ENCODE results near the gene VWA3B. TPM values are rescaled to one million over a fixed set of nuclear protein-coding genes. Genes with fewer than 3 reads are reported as not detected.
"Not testable (repeated sequence)": the region's sequence is repeated elsewhere in the genome, so short reads cannot be mapped to it uniquely, and the experiment has no call there.

The VWA3B gene
- total RNA-seq, 1 experiment from 2014 or later = not detected

DNA sequence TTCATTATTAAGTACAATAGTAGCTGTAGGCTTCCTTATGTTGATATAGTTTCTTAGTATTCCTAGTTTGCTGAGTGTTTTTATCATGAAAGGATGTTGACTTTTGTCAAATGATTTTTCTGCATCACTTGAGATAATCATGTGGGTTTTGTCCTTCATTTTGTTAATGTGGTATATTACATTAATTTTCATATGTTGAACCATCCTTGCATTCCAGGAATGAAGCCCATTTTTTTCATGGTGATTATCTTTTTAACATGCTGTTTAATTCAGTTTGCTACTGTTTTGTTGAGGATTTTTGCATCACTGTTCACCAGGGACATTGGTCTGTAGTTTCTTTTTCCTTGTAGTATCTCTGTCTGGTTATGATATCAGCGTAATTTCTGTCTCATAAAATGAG lies 176.4 kb downstream of the VWA3B start:
- no peak for TF ChIP-seq CTCF (IDR thresholded peaks at IDR 0.05; ENCODE audit: unreplicated experiment)
- BruUV-seq (replicated peaks) = no TSS peak
- peaks cover 18% of the 10 kb centered on the region for H3K27me3 Mint-ChIP-seq (ENCODE audit: unreplicated experiment)
- CTCF ChIA-PET = no interaction called here
- no peak overlapping the region for H3K4me3 Mint-ChIP-seq (ENCODE audit: low read depth, unreplicated experiment)
- intact Hi-C loops (cut with micrococcal nuclease; ENCODE audit: unreplicated experiment) = no loop called here
- peaks cover 8% of the 10 kb centered on the region for H3K9me3 Mint-ChIP-seq (ENCODE audit: low read depth, unreplicated experiment)
- no peaks in the 10 kb centered on the region for H3K36me3 Mint-ChIP-seq (ENCODE audit: insufficient read depth, unreplicated experiment)
- H3K4me1 Mint-ChIP-seq (ENCODE audit: low read depth, unreplicated experiment) = no peaks in the 10 kb centered on the region
- no peak for DNase-seq
- H3K27ac Mint-ChIP-seq (ENCODE audit: unreplicated experiment) = no peak overlapping the region

DNA sequence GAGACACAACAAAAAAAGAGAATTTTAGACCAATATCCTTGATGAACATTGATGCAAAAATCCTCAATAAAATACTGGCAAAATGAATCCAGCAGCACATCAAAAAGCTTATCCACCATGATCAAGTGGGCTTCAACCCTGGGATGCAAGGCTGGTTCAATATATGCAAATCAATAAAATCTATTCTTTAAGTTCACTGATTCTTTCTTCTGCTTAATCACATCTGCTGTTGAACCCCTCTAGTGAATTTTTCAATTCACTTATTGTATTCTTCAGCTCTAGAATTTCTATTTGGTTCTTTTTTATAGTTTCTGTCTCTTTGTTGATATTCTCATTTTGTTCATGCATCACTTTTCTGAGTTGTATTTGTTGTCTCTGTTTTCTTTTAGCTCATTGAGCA lies 181.3 kb downstream of the VWA3B start:
- not testable (repeated sequence) for H3K9me3 Mint-ChIP-seq (ENCODE audit: low read depth, unreplicated experiment); H3K4me3 Mint-ChIP-seq (ENCODE audit: low read depth, unreplicated experiment); BruUV-seq (replicated peaks); DNase-seq; H3K27ac Mint-ChIP-seq (ENCODE audit: unreplicated experiment); H3K27me3 Mint-ChIP-seq (ENCODE audit: unreplicated experiment); H3K36me3 Mint-ChIP-seq (ENCODE audit: insufficient read depth, unreplicated experiment)
- intact Hi-C loops (cut with micrococcal nuclease; ENCODE audit: unreplicated experiment) = loop anchor here (2.0 kb wide), 1 partner anchor 461 kb away; no protein-coding TSS in a partner anchor
- CTCF ChIA-PET = interaction anchor here (0.6 to 1.1 kb wide), 3 partner anchors 462 to 1036 kb away, joined by 3 to 5 read pairs (median 3); no protein-coding TSS in a partner anchor
- H3K4me1 Mint-ChIP-seq (ENCODE audit: low read depth, unreplicated experiment) = peaks cover 11% of the 10 kb centered on the region

DNA sequence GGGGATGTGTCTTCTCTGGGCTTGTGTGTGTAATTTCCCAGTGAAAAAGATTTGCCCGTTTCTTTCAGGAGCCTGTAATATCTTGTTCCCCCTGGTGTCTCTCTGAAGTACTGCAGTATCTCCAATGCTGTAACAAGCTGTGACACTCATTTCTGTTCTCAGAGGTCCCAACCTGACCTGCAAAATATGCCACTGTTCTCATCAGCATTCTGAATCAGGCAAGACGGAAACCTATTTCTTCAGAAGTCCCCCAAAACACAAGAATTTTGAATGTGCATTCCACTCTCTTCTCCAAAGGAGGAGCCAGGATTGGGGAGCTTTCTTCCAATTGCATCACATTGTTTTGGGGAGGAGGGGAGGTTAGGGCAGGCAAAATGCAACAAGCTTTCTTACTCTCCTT lies 182.3 kb downstream of the VWA3B start:
- Mint-ChIP-seq H3K4me1 (ENCODE audit: low read depth, unreplicated experiment) (peaks cover 11% of the 10 kb centered on the region), H3K27me3 (ENCODE audit: unreplicated experiment) (peaks cover 18% of the 10 kb centered on the region), H3K27ac (ENCODE audit: unreplicated experiment) (peak overlapping the region; percentile 22), H3K36me3 (ENCODE audit: insufficient read depth, unreplicated experiment) (no peaks in the 10 kb centered on the region), H3K9me3 (ENCODE audit: low read depth, unreplicated experiment) (peaks cover under 1% of the 10 kb centered on the region), H3K4me3 (ENCODE audit: low read depth, unreplicated experiment) (no peak overlapping the region)
- peak; percentile 60 for DNase-seq
- intact Hi-C loops (cut with micrococcal nuclease; ENCODE audit: unreplicated experiment) = loop anchor here (2.0 kb wide), 1 partner anchor 462 kb away; no protein-coding TSS in a partner anchor
- TF ChIP-seq CTCF (IDR thresholded peaks at IDR 0.05; ENCODE audit: unreplicated experiment) = peak; percentile 63
- no TSS peak for BruUV-seq (replicated peaks)
- CTCF ChIA-PET = interaction anchor here (0.6 to 1.3 kb wide), 7 partner anchors 11 to 571 kb away, joined by 3 to 7 read pairs (median 3); no protein-coding TSS in a partner anchor

GRCh38 chr2:98269830-98270229 lies 182.9 kb downstream of the VWA3B start:
- CTCF ChIA-PET = interaction anchor here (0.7 to 1.3 kb wide), 6 partner anchors 10 to 572 kb away, joined by 3 to 5 read pairs (median 3); no protein-coding TSS in a partner anchor
- Mint-ChIP-seq H3K4me3 (ENCODE audit: low read depth, unreplicated experiment) (no peak overlapping the region), H3K4me1 (ENCODE audit: low read depth, unreplicated experiment) (peaks cover 11% of the 10 kb centered on the region), H3K9me3 (ENCODE audit: low read depth, unreplicated experiment) (no peaks in the 10 kb centered on the region), H3K27me3 (ENCODE audit: unreplicated experiment) (peaks cover 23% of the 10 kb centered on the region), H3K27ac (ENCODE audit: unreplicated experiment) (peak overlapping the region; percentile 22), H3K36me3 (ENCODE audit: insufficient read depth, unreplicated experiment) (no peaks in the 10 kb centered on the region)
- intact Hi-C loops (cut with micrococcal nuclease; ENCODE audit: unreplicated experiment) = loop anchor here (2.0 kb wide), 1 partner anchor 463 kb away; no protein-coding TSS in a partner anchor
- no peak for TF ChIP-seq CTCF (IDR thresholded peaks at IDR 0.05; ENCODE audit: unreplicated experiment)
- DNase-seq = no peak
- no TSS peak for BruUV-seq (replicated peaks)

- TF ChIP-seq CTCF (IDR thresholded peaks at IDR 0.05; ENCODE audit: unreplicated experiment) = no peak
- no TSS peak for BruUV-seq (replicated peaks)
- H3K4me3 Mint-ChIP-seq (ENCODE audit: low read depth, unreplicated experiment) = no peak overlapping the region
- no peak for DNase-seq
- intact Hi-C loops (cut with micrococcal nuclease; ENCODE audit: unreplicated experiment) = no loop called here
- H3K9me3 Mint-ChIP-seq (ENCODE audit: low read depth, unreplicated experiment) = no peaks in the 10 kb centered on the region
- peaks cover 18% of the 10 kb centered on the region for H3K4me1 Mint-ChIP-seq (ENCODE audit: low read depth, unreplicated experiment)
- H3K27ac Mint-ChIP-seq (ENCODE audit: unreplicated experiment) = no peak overlapping the region
- H3K36me3 Mint-ChIP-seq (ENCODE audit: insufficient read depth, unreplicated experiment) = no peaks in the 10 kb centered on the region
- H3K27me3 Mint-ChIP-seq (ENCODE audit: unreplicated experiment) = peaks cover 62% of the 10 kb centered on the region
- CTCF ChIA-PET = no interaction called here
Observed at GRCh38 chr2:98277162-98277859, 190.3 kb downstream of the VWA3B start.
